ENCODE data around the gene ZNF664. TPM values are rescaled to one million over a fixed set of nuclear protein-coding genes. Genes with fewer than 3 reads are reported as not detected.

The ZNF664 gene
- total and polyA plus RNA-seq, 9 of the 15 experiments (the other 6 are each of a cell fraction or from before 2014, with no cell fraction given): 3.3 to 101 (median 63.6) TPM

- TF ChIP-seq MAX (CRISPR knock-in tag; IDR thresholded peaks at IDR 0.05) (no peak), KAT2B (IDR thresholded peaks at IDR 0.05; ENCODE audit: low read depth, low read length) (no peak), RBM22 (IDR thresholded peaks at IDR 0.05; ENCODE audit: low read depth, low read length, poor library complexity, severe bottlenecking) (no peak), TGIF2 (CRISPR knock-in tag; IDR thresholded peaks at IDR 0.05) (no peak), SREBF2 (CRISPR knock-in tag; IDR thresholded peaks at IDR 0.05) (no peak), AFF1 (IDR thresholded peaks at IDR 0.05; ENCODE audit: low read depth in 1 of 2, partially characterized antibody in 2 of 2) (no peak), VEZF1 (CRISPR knock-in tag; IDR thresholded peaks at IDR 0.05) (peak; percentile 21; the same call in 1 of the 2 replicates), NFRKB (IDR thresholded peaks at IDR 0.05; ENCODE audit: low read depth) (no peak), ELF2 (CRISPR knock-in tag; IDR thresholded peaks at IDR 0.05) (no peak), CEBPG (CRISPR knock-in tag; IDR thresholded peaks at IDR 0.05) (peak; percentile 77), CEBPG (tag; conservative IDR thresholded peaks at IDR 0.05 in 1 of 2, IDR thresholded peaks at IDR 0.05 in 1 of 2) (0 out of 4 replicates have a peak, but pooled peaks of 1 of the 2 experiments have one; percentile 27), ZNF175 (CRISPR knock-in tag; IDR thresholded peaks at IDR 0.05; ENCODE audit: low read depth) (0 out of 2 replicates have a peak, but pooled peaks have one; percentile 36), TFE3 (CRISPR knock-in tag; IDR thresholded peaks at IDR 0.05) (no peak), SIN3B (IDR thresholded peaks at IDR 0.05; ENCODE audit: low read depth) (no peak), THRA (IDR thresholded peaks at IDR 0.05) (no peak), MXI1 (IDR thresholded peaks at IDR 0.05; ENCODE audit: low read depth, low read length) (no peak)
Observed at GRCh38 chr12:124015494-124016461, 42.8 kb downstream of the ZNF664 start (continued).
